Progenitor cell of endocrine pancreas (in vitro differentiated cells): ENCODE results near the gene FGFBP1. TPM values are rescaled to one million over a fixed set of nuclear protein-coding genes. Genes with fewer than 3 reads are reported as not detected.
"Not testable (repeated sequence)": the region's sequence is repeated elsewhere in the genome, so short reads cannot be mapped to it uniquely, and the experiment has no call there.

ENCODE experiments used
- DNase-seq: peaks from one replicate; pipeline ENCODE4 v3.0.0; 2021; ENCODE audit warnings: low spot score; ENCODE audit not compliant: unreplicated experiment
- H3K27ac Mint-ChIP-seq: 2 replicates; pipeline ENCODE4 v1.8.0; 2021; ENCODE audit warnings: mild to moderate bottlenecking, moderate library complexity, mixed read lengths
- H3K27me3 Mint-ChIP-seq: 2 replicates; pipeline ENCODE4 v1.8.0; 2021; ENCODE audit warnings: mixed read lengths
- H3K36me3 Mint-ChIP-seq: 2 replicates; pipeline ENCODE4 v1.8.0; 2022; ENCODE audit warnings: mixed read lengths; ENCODE audit not compliant: insufficient read depth
- H3K4me1 Mint-ChIP-seq: 2 replicates; pipeline ENCODE4 v1.8.0; 2021; ENCODE audit warnings: low read depth, mixed read lengths
- H3K4me3 Mint-ChIP-seq: 2 replicates; pipeline ENCODE4 v1.8.0; 2021; ENCODE audit warnings: low read depth, mild to moderate bottlenecking, moderate library complexity, mixed read lengths
- H3K9me3 Mint-ChIP-seq: 2 replicates; pipeline ENCODE4 v1.8.0; 2021; ENCODE audit warnings: low read depth, mixed read lengths
- total RNA-seq: library from RNA; stranded (reverse); gene quantifications from 2 replicates; pipeline ENCODE4 v1.2.1, GENCODE V29; 2021
- TF ChIP-seq, protein P1 (sequence below): fragments of 200-600 bp; sonication (generic); IDR thresholded peaks from one replicate; pipeline ENCODE4 v1.5.0; 2021; ENCODE audit warnings: antibody characterized with exemption, mild to moderate bottlenecking; ENCODE audit not compliant: unreplicated experiment

Gene FGFBP1
- total RNA-seq, 1 donor from 2014 or later: not detected

DNA sequence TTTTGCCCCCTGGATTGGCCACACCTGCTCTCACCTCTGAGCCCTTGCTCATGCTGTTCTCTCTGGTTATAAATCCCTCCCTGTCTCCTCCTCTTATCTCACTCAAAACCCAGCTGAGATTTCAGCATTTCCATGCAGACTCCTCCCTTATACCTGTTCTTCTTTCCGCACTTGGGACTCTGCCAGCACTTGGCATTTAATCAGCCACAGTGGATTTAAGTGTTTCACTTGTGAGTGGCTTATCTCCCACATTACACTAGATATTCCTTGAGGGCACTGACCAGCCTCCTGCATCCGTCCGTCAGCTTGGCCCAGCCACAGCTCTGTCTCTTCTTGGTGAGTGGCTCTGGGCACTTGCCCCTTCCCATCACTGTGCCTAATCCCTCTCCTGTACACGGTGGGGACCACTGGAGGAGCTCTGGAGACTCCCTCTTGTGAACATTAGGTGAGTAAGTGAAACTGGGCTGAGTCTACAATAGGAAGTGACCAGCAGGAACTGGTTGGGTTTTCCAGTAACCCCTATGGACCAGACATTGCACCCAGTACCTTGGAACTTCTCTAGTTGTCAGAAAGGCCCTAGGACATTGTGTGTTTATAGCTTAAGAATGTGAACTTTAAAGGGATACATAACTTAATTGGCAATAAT, 19.9 kb downstream of the FGFBP1 start:
- Mint-ChIP-seq H3K4me3 (no peak overlapping the region), H3K9me3 (peaks cover 4% of the 10 kb centered on the region), H3K27me3 (peaks cover 11% of the 10 kb centered on the region), H3K36me3 (no peaks in the 10 kb centered on the region), H3K4me1 (no peaks in the 10 kb centered on the region), H3K27ac (no peak overlapping the region)
- TF ChIP-seq, protein P1, sequence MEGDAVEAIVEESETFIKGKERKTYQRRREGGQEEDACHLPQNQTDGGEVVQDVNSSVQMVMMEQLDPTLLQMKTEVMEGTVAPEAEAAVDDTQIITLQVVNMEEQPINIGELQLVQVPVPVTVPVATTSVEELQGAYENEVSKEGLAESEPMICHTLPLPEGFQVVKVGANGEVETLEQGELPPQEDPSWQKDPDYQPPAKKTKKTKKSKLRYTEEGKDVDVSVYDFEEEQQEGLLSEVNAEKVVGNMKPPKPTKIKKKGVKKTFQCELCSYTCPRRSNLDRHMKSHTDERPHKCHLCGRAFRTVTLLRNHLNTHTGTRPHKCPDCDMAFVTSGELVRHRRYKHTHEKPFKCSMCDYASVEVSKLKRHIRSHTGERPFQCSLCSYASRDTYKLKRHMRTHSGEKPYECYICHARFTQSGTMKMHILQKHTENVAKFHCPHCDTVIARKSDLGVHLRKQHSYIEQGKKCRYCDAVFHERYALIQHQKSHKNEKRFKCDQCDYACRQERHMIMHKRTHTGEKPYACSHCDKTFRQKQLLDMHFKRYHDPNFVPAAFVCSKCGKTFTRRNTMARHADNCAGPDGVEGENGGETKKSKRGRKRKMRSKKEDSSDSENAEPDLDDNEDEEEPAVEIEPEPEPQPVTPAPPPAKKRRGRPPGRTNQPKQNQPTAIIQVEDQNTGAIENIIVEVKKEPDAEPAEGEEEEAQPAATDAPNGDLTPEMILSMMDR: no peak
- DNase-seq: no peak

DNA sequence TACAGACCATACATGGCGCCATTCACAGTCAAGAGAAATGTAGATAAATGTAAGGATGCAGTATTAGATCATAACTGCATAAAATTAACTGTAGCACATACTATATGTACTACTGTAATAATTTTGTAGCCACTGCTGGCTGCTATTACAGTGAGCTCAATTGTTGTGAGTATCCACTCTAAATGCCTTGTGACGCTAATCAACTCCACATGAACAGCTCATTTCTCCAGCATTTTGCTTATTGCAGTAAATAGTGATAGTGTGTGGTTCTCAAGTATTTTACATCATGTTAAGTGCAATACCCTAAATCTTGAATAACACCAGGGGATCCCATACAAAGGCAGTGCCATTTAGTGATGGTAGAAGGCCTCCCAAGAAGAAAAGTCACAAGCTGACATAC, 21.2 kb downstream of the FGFBP1 start:
- H3K27ac Mint-ChIP-seq: no peak overlapping the region
- no peak overlapping the region for H3K4me3 Mint-ChIP-seq
- DNase-seq: no peak
- peaks cover 4% of the 10 kb centered on the region for H3K9me3 Mint-ChIP-seq
- H3K4me1 Mint-ChIP-seq: peaks cover 6% of the 10 kb centered on the region
- TF ChIP-seq, protein P1: no peak
- H3K36me3 Mint-ChIP-seq: no peaks in the 10 kb centered on the region
- H3K27me3 Mint-ChIP-seq: peaks cover 10% of the 10 kb centered on the region

DNA sequence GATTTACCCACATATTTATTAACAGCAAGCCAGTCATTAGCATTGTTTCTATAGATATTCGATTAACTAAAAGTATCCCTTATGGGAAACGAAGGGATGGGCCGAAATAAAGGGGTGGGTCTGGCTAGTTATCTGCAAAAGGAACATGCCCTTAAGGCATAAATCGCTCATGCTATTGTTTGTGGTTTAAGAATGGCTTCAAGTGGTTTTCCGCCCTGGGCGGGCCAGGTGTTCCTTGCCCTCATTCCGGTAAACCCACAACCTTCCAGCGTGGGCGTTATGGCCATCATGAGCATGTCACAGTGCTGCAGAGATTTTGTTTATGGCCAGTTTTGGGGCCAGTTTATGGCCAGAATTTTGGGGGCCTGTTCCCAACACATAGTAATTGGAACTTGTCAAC, 22.2 kb downstream of the FGFBP1 start:
- not testable (repeated sequence) for H3K27ac Mint-ChIP-seq, DNase-seq, H3K9me3 Mint-ChIP-seq, H3K36me3 Mint-ChIP-seq, H3K27me3 Mint-ChIP-seq, H3K4me1 Mint-ChIP-seq, H3K4me3 Mint-ChIP-seq

DNA sequence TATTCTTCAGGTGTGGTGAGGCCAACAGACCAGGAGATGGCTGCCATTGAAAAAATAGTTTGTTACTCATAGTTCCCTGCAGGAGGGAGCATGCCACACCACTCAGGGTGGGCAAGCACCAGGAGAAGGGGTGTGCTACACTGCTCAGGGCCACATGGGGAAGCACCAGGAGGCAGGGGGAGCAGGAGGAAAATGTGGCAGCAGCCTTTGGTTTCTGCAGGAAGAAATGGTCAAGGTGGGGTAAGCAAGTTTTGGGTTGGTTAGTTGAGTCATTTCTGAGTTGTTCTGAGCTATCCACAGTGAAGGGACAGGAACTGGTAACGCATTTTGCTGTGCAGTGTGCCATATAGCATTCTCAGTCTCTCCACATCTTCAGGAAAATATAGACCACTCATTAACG, 23.8 kb downstream of the FGFBP1 start:
- no peak overlapping the region for H3K27ac Mint-ChIP-seq
- H3K4me3 Mint-ChIP-seq: no peak overlapping the region
- TF ChIP-seq, protein P1: no peak
- no peak for DNase-seq
- H3K9me3 Mint-ChIP-seq: peaks cover 4% of the 10 kb centered on the region
- no peaks in the 10 kb centered on the region for H3K36me3 Mint-ChIP-seq
- H3K4me1 Mint-ChIP-seq: peaks cover 6% of the 10 kb centered on the region
- peaks cover 4% of the 10 kb centered on the region for H3K27me3 Mint-ChIP-seq

DNA sequence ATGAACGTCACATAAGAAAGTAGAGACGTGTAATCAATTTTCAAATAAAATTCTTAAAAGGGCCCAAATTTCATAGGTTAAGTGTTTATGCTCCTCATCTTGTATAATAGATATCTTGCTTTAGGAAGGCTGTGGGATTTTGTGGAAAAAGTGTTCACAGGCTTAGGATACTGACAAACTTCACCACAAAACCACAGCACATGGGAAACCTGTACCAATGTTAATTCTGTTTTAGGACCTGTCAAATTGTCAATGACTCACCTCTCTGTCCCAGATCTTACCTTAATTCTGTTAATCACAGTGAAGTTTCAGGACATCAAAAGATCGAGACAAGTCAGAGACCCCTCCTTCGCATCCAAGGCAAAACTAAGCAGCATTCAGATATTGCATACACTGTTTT, 24.2 kb downstream of the FGFBP1 start:
- Mint-ChIP-seq H3K4me1 (peaks cover 6% of the 10 kb centered on the region), H3K36me3 (no peaks in the 10 kb centered on the region)

DNA sequence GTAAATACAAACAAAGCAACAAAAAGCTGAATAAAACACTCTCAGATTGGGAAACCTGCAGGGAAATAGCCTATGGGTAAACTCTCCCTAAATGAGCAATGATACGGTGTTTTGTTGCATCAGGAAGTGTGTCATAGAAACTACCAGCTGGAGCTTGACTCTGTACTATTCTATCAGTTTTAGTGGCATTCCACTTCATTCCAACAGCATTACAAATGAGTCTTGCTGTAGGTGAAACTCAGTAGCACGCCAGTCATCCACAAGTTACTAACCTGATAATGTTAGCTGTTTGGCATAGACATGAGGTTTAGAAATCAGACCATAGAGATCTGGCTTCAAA, 24.9 kb downstream of the FGFBP1 start:
- no peaks in the 10 kb centered on the region for H3K36me3 Mint-ChIP-seq
- H3K9me3 Mint-ChIP-seq: peaks cover 4% of the 10 kb centered on the region
- H3K4me1 Mint-ChIP-seq: peaks cover 6% of the 10 kb centered on the region
- DNase-seq: no peak
- peaks cover 4% of the 10 kb centered on the region for H3K27me3 Mint-ChIP-seq
- H3K4me3 Mint-ChIP-seq: no peak overlapping the region
- H3K27ac Mint-ChIP-seq: peak overlapping the region; percentile 45
- TF ChIP-seq, protein P1: no peak

More for the DNA sequence above, 24.2 kb downstream of the FGFBP1 start:
- no peak for DNase-seq
- Mint-ChIP-seq H3K27me3 (peaks cover 4% of the 10 kb centered on the region), H3K27ac (no peak overlapping the region), H3K4me3 (no peak overlapping the region), H3K9me3 (peaks cover 4% of the 10 kb centered on the region)
- TF ChIP-seq, protein P1: no peak
